Tibial nerve (tissue), 4 donors: Measurements from ENCODE around the gene DMPK. TPM values are rescaled to one million over a fixed set of nuclear protein-coding genes. Genes with fewer than 3 reads are reported as not detected.

ENCODE experiments used
- DNase-seq, 2 donors: peaks; one replicate each; pipeline ENCODE4 v3.0.0-alpha.2; 2019; ENCODE audit warnings: low spot score in 2 of 2
- H3K27ac ChIP-seq, 4 donors: fragments of 200-600 bp; sonication (generic) in 3 of 4; one replicate each; pipeline ENCODE4 v1.5.1; 2017 to 2019; ENCODE audit warnings: mild to moderate bottlenecking in 1 of 4
- H3K27me3 ChIP-seq, 2 donors: fragments of 200-600 bp; sonication (generic) in 1 of 2; one replicate each; pipeline versions ENCODE4 v1.5.1 to v1.6.0; 2017 to 2019
- H3K36me3 ChIP-seq, 3 donors: fragments of 200-600 bp; sonication (generic); one replicate each; pipeline ENCODE4 v1.5.1; 2018 to 2019
- H3K4me1 ChIP-seq, 4 donors: fragments of 200-600 bp; sonication (generic) in 3 of 4; one replicate each; pipeline ENCODE4 v1.5.1; 2017 to 2019
- H3K4me3 ChIP-seq, 4 donors: fragments of 200-600 bp; sonication (generic) in 3 of 4; one replicate each; pipeline ENCODE4 v1.5.1; 2017 to 2019; ENCODE audit warnings: mild to moderate bottlenecking in 1 of 4, moderate library complexity in 1 of 4
- H3K9me3 ChIP-seq, 4 donors: fragments of 200-600 bp; sonication (generic) in 3 of 4; one replicate each; pipeline ENCODE4 v1.5.1; 2017 to 2019
- EP300 ChIP-seq, 2 donors: sonication (generic); formaldehyde crosslinking; IDR thresholded peaks; one replicate each; pipeline ENCODE4 v1.6.1; 2017; ENCODE audit warnings: antibody characterized with exemption in 2 of 2, mild to moderate bottlenecking in 1 of 2
- POLR2A ChIP-seq, 2 donors: fragments of 450-650 bp; IDR thresholded peaks; one replicate each; pipeline ENCODE4 v1.6.1; 2017; ENCODE audit warnings: antibody characterized with exemption in 2 of 2, mild to moderate bottlenecking in 2 of 2, moderate library complexity in 2 of 2
- WGBS, 2 donors: methylation state at CpG; one replicate each; pipeline ENCODE4 v1.1.5; 2018; 5-methylcytosine and 5-hydroxymethylcytosine counted together
- total RNA-seq, 4 donors: library from RNA; depleted of rRNA; stranded (reverse); fragments of >200 nt; gene quantifications; one replicate each; pipeline ENCODE4 v1.1.0, GENCODE V29; 2016
- TF ChIP-seq, protein P1 (sequence below), 5 experiments: fragments of 200-600 bp in 3 of 5; fragments of 450-650 bp in 2 of 5; sonication (generic) in 3 of 5; IDR thresholded peaks; one replicate each; pipeline ENCODE4 v1.5.1; 2016 to 2019; ENCODE audit warnings: antibody characterized with exemption in 5 of 5, mild to moderate bottlenecking in 3 of 5, moderate library complexity in 2 of 5

Gene DMPK
- total RNA-seq, 4 donors from 2014 or later, result 59.0 to 87.9 (median 77.4) TPM

DNA sequence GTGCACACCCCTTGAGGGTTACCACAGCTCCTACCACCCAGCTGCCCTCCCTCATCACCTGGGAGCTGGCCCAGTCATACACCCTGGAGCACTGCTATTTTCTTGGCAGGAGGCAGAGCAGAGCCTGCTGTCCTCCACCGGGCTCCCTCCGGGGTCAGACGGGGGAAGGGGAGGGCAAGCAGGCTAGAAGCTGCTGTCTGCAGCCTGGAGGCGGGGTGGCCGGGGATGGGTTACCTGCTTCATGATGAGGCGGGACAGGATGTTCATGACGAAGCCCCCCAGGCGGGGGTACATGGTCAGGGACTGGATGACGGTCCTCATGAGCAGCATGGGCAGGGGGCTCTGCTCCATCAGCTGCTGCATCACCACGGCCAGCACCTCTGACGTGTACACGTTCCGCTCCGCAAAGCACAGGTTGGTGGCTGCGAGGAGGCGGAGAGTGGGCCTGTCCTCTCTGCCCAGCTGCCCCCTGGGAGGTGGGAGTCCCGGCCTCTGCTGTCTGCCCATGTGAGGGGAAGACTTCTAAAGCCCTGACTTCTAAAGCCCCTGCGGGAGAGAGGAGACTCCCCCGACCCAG is 35.5 kb upstream of the DMPK start:
- H3K4me3 ChIP-seq, result no peak overlapping the region
- peaks cover 0 to 21% (median 3%) of the 10 kb centered on the region in 4 donors for H3K4me1 ChIP-seq
- H3K27ac ChIP-seq, result no peak overlapping the region
- WGBS, 2 donors, result 74 to 79% methylated on average over 11 to 16 of the region's 19 CpGs
- no peaks in the 10 kb centered on the region for H3K9me3 ChIP-seq
- no peak for DNase-seq
- H3K36me3 ChIP-seq, result peaks cover 0 to 63% (median 0%) of the 10 kb centered on the region in 3 donors
- H3K27me3 ChIP-seq, result peaks cover 0 to 9% of the 10 kb centered on the region in 2 donors
- TF ChIP-seq POLR2A (IDR thresholded peaks at IDR 0.05), result no peak
- TF ChIP-seq EP300 (IDR thresholded peaks at IDR 0.05), result no peak
- TF ChIP-seq, protein P1, sequence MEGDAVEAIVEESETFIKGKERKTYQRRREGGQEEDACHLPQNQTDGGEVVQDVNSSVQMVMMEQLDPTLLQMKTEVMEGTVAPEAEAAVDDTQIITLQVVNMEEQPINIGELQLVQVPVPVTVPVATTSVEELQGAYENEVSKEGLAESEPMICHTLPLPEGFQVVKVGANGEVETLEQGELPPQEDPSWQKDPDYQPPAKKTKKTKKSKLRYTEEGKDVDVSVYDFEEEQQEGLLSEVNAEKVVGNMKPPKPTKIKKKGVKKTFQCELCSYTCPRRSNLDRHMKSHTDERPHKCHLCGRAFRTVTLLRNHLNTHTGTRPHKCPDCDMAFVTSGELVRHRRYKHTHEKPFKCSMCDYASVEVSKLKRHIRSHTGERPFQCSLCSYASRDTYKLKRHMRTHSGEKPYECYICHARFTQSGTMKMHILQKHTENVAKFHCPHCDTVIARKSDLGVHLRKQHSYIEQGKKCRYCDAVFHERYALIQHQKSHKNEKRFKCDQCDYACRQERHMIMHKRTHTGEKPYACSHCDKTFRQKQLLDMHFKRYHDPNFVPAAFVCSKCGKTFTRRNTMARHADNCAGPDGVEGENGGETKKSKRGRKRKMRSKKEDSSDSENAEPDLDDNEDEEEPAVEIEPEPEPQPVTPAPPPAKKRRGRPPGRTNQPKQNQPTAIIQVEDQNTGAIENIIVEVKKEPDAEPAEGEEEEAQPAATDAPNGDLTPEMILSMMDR (IDR thresholded peaks at IDR 0.05), result no peak

DNA sequence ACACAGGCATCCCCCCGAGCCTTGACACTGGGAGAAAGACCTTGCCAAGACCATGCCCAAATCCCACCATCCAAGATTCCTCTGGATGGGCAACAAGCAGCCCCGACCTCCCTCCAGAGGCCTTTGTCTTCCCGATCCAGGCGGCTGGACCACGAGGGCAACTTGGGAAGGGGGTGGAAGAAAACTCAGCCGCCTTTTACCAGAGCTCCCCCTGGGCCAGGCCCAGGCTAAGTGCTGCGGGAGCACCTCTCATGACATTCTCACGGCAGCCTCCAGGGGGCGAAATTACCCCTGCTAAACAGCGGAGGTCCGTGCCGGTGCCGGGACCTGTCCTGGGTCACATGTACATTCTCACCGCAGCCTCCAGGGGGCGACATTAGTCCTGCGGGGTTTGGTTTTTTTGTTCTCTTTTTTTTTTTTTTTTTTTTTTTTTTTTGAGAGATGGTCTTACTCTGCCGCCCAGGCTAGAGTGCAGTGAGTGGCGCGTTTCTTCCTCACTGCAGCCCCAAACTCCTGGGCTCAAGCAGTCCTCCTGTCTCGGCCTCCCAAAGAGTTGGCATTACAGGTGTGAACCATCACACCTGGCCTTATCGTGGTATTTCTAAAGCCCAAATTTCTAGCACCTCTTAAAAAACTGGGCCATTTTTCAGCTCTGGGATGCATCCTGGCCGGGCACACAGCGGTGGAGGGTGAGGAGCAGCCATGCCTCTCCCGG is 34.9 kb upstream of the DMPK start:
- WGBS, 2 donors, result 23 to 27% methylated on average over 24 of the region's 24 CpGs
- peak; percentile 84 to 90 for DNase-seq
- no peak overlapping the region for H3K4me3 ChIP-seq
- H3K27me3 ChIP-seq, result peaks cover 0 to 10% of the 10 kb centered on the region in 2 donors
- no peak overlapping the region for H3K27ac ChIP-seq
- TF ChIP-seq, protein P1 (IDR thresholded peaks at IDR 0.05), result peak; percentile 91 to 94 (median 93)
- TF ChIP-seq EP300 (IDR thresholded peaks at IDR 0.05), result peak in 1 of 2 donors; percentile 36
- TF ChIP-seq POLR2A (IDR thresholded peaks at IDR 0.05), result no peak
- H3K9me3 ChIP-seq, result no peaks in the 10 kb centered on the region
- peaks cover 0 to 56% (median 0%) of the 10 kb centered on the region in 3 donors for H3K36me3 ChIP-seq
- H3K4me1 ChIP-seq, result peaks cover 0 to 21% (median 3%) of the 10 kb centered on the region in 4 donors

DNA sequence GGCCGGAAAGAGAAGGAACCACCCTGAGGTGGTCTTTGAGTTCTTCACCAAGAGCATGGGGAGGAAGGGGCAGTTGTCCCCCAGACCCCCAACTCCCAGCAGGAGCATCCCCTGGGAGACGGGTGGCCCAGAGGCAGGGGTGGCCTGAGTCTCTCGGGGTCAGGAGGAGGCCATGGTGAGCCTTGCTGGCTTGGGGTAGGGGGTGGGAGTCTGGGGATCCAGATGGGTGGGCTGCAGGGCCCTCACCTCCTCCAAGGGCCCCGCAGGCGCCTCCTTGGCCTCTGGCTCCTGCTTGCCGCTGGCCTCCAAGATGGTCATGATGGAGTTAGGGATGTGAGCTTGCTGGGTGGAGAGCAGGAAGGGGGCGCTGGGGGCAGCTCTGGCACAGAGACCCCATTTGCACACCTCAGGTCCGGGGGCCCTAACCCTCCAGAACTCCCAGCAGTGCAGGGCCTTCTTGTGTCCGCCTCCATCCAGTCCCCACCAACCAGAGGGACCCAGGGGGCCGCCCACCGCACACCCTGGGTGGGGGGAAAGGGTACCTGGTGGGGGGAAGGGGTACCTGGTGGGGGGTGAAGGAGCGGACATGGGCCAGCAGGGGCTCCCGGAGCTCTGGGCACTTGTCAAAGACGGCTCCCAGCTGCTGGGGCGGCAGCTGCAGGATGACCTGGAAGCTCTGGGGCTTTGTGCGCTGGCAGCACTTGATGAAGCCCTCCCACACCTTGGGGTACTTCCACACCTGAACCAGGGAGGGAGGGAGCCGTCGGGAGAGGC is 34.1 kb upstream of the DMPK start:
- Histone ChIP-seq H3K4me3 (no peak overlapping the region), H3K36me3 (peaks cover 0 to 51% (median 0%) of the 10 kb centered on the region in 3 donors), H3K4me1 (peaks cover 0 to 21% (median 3%) of the 10 kb centered on the region in 4 donors), H3K27ac (no peak overlapping the region), H3K27me3 (peaks cover 0 to 10% of the 10 kb centered on the region in 2 donors), H3K9me3 (no peaks in the 10 kb centered on the region)
- 69 to 72% methylated on average over 15 to 17 of the region's 18 CpGs for WGBS, 2 donors
- no peak for DNase-seq
- TF ChIP-seq EP300 (IDR thresholded peaks at IDR 0.05), result no peak

DNA sequence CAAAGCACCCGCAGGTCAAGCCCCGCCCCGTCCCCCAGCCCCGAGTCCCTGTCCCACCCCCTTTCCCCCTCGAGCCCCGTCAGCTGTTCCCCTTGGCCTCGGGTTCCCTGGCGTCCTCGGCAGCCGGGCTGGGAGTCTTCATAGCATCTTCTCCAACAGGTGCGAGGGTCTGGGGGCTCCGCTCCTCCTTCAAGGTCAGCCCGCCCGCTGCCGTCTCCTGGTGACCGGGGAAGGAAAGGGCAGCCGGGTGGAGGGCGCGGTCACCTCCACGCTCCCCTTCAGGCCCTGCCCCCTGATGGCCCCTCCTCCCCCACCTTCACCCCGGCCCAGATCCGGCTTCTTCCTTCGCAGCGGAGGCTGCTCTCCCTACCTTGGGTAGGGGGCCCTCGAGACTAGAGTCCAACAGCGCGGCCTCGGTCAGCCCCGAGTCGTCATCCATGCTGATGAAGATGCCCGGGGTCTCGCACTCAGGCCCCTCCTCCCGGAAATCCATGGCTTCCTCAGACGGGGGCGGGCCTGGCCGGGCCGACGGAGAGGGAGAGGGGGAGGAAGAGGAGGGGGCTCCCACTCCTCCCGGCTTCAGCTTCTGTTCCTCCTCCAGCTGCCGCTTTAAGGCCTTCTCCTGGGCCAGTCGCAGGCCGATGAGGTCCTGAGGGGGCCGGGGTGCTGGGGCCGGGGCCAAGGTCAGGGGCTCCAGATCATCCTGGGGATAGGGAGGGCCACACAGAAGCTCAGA is 33.4 kb upstream of the DMPK start:
- no peak overlapping the region for H3K27ac ChIP-seq
- TF ChIP-seq, protein P1 (IDR thresholded peaks at IDR 0.05), result no peak
- peaks cover 0 to 10% of the 10 kb centered on the region in 2 donors for H3K27me3 ChIP-seq
- no peak for DNase-seq
- no peaks in the 10 kb centered on the region for H3K9me3 ChIP-seq
- WGBS, 2 donors, result 18 to 45% methylated on average over 36 to 39 of the region's 44 CpGs
- H3K4me3 ChIP-seq, result peak overlapping the region in 2 of 4 donors; percentile 26 to 42
- H3K4me1 ChIP-seq, result peaks cover 0 to 21% (median 3%) of the 10 kb centered on the region in 4 donors
- H3K36me3 ChIP-seq, result peaks cover 0 to 44% (median 0%) of the 10 kb centered on the region in 3 donors

DNA sequence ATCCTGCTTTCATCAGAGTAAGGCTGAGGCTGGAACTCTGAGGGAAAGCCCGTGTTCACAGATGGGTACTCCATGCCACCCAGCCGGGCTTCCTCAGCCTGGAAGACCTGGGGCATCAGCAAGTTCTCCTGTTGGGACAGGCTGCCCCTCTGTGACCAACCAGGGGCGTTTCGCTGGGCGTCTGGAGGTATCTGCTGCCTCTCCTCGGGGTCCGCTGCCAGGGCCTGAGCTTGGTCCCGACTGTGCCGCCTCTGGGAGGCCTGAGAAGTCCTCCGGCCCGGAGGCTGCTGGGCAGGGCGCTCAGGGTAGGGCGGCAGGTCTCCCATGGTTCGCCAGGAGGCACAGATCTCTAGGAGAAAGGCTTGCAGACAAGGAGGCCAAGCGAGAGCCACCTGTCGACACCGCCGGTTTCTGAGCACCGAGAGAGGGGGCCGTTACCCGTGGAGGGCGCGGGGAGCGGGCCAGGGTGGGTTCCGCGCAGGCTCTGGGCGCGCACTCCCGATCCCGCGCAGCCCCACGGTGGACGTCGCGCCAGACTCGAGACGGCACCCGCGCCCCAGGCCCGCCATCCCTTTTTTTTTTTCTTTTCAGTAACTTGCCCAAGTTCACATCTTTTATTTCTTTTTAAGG is 32.7 kb upstream of the DMPK start, which contains the start of gene RSPH6A:
TSS of gene RSPH6A (minus strand) at position 458 of the 630 bp plus-strand sequence. CDS start at position 326, 132 bp downstream.
- Histone ChIP-seq H3K27ac (no peak within 1 kb of the TSS), H3K4me3 (peak within 1 kb of the TSS in 2 of 4 donors; percentile 26 to 42), H3K4me1 (peaks cover 0 to 21% (median 3%) of the 10 kb centered on the region in 4 donors), H3K36me3 (peaks cover 0 to 37% (median 0%) of the 10 kb centered on the region in 3 donors), H3K27me3 (peaks cover 0 to 10% of the 10 kb centered on the region in 2 donors), H3K9me3 (no peaks in the 10 kb centered on the region)
- TF ChIP-seq EP300 (IDR thresholded peaks at IDR 0.05), result no peak
- TF ChIP-seq POLR2A (IDR thresholded peaks at IDR 0.05), result no peak
- TF ChIP-seq, protein P1 (IDR thresholded peaks at IDR 0.05), result no peak
- DNase-seq, result no peak
- 37 to 43% methylated on average over 33 to 40 of the region's 40 CpGs for WGBS, 2 donors
